HG02623 (cell line): ENCODE measurements around the gene PAQR8.

ENCODE experiments used
- ATAC-seq: cut with Tn5 transposase; IDR thresholded peaks from one replicate; pipeline ENCODE4 v1.9.1; 2021; ENCODE audit warnings: moderate library complexity; ENCODE audit not compliant: unreplicated experiment

Gene PAQR8

DNA sequence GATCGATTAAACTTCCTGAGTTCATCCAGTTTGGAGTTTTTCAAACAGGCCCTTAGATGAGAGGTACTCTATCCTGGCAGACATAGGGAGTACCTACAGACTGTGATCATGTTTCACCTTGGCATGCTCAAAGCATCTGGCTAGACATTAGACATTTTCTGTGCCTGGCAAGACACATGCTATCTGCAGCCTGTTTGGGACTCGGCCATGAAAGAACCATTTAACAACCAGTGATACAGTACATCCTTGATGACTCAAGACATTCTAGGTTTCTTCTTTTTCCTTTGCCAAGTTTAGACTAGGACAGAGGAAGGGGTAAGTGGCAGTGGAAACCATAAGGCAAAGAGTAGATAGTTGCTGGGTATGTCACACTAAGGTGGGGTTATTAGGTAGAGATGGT lies 15.4 kb upstream of the PAQR8 start:
- no peak for ATAC-seq

DNA sequence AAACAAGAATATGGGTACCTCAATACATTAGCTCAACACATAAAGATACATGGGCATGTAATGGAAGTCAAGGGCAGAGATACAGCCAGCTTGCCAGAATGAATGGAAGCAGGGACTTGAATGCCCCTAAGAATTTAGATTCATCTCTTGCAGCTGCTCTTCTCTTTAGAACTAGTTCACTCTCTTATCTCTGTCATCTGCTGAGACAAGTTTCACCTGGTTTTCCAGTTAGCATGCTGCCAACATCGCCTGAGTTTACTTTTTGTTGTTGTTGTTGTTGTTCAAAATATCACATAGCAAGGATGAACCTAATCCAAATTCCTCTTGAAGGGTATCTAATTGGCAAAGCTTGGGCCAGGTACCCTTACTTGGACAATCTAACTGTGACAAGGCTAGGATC lies 14.1 kb upstream of the PAQR8 start:
- ATAC-seq = no peak

DNA sequence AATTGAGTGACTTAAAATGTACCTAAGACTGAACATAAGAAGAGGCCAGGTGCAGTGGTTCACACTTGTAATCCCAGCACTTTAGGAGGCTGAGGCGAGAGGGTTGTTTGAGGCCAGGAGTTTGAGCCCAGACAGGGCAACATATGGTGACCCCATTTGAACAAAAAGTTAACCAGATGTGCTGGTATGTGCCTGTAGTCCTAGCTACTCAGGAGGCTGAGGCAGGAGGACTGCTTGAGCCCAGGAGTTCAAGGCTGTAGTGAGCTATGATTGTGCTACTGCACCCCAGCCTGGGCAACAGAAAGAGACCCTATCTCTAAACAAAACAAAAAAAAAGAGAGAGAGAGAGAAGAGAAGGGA lies 10.1 kb upstream of the PAQR8 start:
- ATAC-seq = no peak

DNA sequence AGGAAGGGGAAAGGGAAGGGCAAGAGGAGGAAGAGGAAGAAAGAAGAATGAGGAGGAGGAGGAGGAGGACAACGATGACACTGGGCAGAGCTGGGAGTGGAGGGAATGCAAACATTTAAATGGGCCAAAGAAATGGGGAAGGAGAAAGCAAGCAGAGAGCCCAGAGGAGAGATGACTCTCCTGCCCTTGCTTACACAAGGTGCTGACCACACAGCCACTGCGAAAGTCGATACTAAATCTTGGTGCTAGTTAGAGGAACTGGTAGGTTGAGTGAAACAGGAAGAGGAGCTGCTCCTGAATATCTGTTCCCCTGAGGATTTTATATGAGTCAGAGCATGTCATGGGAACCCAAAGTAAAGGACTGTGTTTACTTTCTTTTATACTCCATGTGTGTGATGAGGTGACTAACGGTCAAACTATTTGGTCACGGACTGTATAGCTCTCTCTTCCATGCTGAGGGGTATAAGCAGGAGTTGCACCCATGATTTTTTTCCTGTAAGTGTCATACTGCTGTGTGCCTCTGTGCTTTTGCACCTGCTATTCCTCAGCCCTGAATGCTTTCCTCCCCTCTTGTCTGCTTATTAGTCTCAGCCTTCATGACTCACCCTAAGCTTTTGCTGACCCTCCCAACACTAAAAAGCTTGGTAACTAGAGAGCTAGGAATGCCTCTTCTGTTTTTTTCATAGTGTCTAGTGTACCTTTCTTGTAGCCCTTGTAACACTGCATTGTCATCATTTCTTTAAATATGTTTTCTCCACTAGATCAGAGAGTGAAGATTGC lies 9.5 kb upstream of the PAQR8 start:
- peak; percentile 89 for ATAC-seq

DNA sequence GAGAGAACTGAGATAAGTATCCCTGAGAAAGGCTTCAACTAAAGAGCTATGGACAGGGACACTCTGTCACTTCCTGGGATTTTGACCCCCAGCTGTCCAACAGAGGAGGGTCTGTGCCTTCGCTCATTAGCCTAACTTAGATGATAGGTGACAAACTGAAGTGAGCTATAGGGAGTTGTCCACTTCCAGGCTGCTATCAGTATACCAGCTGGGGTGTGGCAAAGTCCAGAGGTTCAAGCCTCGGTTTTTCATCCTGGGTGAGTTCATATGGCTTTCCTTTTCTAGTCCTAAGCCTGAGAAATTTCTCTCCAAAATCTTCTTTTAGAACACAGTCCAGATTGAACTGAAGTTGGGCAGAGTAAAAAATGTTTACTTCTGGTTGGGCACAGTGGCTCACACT lies 5.9 kb upstream of the PAQR8 start:
- no peak for ATAC-seq

DNA sequence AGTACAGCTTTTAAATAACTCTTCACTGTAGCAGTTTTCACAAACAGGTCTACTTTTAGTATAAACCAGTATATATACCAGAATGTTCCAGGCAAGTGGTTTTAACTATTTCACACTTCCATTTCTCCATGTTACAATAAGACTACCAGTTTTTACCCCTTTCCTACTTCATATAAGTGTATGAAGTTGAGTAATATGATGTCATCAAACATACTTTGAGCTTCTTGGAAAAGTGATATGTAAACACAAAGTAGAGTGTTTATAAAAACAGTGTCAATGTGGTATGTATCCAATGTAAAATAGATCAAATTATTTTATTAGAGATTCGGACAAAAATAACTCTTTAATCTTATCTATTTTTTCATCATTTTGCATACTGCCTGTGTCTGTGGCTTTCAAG lies 2.5 kb upstream of the PAQR8 start:
- ATAC-seq = no peak

DNA sequence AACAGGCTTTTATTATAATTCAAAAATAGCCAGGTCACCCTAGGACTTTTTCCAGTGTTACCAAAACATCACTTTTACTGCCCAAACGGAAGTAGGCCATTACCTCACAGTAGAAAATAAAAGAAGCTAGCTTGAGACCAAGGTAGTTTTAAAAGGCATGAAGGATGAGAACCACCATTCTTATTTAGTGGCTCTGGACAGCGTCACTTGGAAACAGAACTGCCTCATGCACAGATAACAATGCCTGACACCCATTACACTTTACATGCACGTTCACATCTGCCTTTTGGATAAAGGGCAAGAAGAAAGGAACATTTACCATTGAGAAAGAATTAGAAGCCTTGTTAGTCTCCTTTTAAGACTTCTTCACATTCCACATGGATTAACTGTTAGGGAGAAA lies 1.9 kb upstream of the PAQR8 start:
- no peak for ATAC-seq

DNA sequence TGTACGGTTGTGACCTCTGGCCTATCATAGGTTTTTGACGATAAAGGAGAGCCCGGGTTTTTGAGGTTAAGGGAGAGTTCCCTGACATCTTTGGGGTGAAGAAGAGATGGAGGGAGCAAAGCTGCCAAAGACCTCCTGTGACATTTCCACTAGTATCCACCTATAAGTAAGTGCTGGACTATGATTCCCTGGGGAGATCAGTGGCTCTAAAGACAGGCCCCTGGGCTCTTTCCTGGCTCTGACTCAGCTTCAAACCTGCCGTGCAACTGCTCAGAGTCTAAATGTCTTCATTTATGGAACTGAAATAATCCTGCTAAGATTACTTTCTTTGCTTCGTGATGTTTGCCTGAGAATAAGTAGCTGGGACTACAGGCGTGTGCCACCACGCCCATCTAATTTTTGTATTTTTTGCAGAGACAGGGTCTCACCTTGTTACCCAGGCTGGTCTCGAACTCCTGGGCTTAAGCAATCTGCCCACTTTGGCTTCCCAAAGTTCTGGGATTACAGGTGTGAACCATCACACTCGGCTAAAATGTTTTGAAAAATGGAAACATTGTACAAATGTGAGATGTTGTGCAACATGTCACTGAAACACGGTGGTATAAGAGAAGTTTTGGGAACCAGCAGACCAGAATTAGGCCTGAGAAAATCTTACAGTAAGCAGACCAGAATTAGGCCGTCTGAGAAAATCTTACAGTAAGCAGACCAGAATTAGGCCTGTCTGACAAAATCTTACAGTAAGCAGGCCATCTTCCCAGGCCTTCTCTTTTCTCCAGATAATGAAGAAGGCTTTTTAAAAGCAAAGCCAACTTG lies 1.1 kb upstream of the PAQR8 start:
- ATAC-seq = no peak

DNA sequence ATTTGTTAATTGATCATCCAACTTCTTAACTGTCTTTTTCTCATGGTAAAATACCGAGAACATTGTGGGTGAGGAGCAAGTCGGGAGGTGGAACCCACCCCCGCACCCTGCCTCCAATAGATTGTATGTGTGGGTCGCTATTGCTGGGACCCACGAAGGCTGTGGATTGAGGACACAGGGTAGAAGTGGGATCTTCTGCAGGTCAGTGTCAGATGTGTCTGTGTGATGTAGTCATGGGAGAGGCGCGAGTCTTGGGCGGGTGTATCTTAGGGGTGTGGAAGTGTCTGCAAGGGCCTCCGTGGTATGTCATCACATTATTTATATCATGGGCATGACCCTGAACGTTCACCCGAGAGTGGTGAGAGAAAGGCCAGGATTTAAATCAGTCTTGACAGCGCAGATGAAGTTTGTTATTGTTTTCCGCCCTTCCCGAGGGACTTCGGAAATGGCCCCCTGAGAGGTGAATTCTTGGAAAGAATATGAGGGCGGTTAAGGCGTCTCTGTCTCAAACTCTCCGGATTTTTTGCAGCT lies 472 bp upstream of the PAQR8 start:
- no peak for ATAC-seq

DNA sequence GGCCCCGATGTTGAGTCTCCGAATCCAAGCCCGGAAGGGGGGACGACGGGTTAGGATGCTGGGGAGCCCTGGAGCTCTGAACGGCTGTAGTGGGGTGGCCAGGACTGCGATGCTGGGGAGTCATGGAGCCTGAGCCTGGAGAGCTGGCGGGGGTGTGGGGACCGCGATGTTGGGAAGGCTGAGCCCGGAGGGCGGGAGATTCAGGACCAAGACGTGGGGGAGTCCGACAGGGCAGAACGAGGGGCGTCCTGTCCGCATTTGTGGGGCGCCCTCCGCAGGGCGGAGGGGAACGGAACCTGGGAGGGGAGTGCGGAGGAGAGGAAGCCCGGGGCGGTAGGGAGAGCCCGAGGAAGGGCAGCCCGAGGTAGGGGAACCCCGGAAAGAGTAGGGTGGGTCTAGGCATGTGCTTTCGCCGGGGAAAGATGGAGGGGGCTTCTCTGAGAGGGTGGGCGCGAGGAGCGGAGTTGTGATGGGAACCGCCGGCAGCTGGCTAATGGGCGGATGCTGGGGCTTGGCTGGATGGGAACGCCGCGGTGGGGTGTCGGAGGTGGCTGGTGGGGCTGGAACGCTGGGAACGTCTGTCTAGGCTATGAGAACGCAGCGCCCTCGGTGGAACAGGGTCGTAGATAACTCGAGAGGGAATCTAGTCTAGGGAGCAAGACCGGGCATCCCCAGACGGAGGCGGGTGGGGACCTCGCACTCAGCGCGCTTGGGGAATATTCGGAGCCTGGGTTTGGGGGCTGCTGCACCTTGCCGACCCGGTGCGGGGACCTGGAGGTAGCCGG lies 684 bp downstream of the PAQR8 start:
- peak; percentile 37 for ATAC-seq

DNA sequence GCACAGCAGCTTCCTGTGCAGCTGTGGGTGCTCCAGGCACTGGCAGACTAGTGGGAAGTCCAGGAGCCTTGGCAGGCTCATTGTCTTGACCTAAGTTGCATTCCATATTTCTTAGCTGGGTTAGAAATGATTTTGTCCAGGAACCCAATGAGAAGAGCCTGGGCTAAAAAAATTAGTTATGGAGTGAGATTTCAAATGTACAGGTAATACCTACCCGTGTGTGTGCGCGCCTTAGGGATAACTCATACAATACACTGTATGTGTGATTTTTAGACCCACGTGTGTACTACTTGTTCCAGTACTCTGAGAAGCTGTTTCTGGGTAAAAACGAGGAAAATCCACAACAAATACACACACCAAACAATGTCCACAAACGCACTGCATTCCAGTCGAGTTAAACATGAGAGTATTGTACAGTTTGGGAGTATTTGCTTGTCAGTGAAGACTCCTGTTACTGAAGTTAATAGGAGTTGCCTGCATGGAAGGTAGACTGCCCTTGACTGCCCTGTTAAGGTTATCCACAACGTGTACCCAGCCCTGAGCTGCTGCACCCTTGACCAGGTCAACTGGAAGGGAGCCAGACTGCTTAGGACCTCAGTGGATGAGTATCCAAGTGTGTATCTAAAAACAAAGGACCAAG lies 1.4 kb downstream of the PAQR8 start:
- ATAC-seq = no peak

DNA sequence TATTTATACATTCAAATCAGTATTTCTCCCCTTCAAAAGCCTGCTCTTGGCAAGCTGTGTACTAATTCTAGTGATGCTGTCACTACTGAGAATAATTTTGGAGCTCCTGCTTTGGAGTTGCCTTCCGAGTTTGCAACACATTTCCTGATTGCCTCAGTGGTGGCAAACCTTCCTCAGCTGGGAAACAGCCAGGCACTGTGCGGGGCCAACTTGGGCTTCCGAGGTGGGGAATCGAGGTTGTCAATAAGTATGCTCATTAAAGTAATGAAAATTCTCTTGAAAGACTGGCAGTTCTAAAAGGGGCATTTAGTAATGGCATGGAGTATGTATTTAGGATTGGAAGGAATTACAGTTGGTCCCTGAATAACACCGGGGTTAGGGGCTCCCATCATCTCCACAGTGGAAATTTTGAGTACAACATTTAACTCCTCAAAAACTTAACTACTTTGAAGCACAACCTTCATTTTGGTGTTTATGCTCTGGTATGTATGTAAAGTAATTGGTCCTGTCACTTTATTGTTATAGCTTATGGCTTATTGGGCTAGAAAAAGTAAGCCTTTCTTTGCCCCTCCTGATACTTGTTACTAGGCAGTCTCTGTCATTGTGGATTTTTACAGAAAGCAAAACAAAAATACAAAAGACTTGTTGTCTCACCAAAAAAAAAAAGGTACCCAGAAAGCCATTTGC lies 2.7 kb downstream of the PAQR8 start:
- no peak for ATAC-seq

DNA sequence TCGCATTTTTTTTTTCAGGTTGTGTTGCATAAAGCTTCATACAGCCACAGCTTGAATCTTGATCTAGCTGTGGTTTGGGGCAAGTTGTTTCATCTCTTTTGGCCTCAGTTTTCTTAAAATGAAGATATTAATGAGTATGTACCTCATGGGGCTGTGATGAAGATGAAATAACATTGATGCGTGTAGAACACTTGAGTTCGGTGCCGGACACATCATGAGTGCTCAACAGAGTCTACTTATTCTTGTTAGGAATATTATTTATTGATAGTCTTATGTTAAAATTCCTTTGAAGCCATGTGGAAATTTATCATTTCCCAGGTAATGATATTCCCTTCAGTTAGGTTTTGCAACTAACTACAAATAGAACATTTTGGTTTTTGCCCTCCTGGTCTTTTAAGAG lies 3.4 kb downstream of the PAQR8 start:
- ATAC-seq = no peak

DNA sequence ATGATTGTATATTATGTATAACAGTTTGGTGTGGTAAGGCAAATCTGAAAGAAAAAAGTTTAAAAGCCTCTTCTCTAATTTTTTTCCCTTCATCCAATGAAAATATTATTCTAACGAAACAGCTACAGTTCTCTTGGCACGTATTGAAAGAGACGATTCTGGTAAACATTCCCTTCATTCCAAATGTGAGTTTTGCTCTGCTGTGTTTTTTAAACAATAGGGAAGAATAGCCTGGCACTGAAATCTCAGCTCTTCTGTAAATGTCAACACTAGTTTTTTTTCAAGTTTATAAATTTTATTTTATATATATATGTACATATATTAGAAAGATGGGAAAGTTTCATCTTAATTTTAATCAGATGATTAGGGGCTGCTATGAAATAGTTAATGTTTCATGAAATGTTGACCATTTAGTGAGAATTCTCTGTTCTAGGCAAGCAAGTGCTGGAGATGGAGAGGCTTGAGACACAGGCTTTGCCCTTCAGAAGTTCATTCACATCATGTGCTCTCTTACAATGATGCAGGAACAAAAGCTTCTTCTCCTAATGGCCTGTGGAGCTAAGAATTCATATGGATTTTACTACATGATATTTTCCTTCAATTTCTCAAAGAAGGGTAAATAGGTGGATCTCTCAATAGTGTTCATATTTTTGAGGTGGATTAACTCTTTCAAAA lies 4.1 kb downstream of the PAQR8 start:
- no peak for ATAC-seq

DNA sequence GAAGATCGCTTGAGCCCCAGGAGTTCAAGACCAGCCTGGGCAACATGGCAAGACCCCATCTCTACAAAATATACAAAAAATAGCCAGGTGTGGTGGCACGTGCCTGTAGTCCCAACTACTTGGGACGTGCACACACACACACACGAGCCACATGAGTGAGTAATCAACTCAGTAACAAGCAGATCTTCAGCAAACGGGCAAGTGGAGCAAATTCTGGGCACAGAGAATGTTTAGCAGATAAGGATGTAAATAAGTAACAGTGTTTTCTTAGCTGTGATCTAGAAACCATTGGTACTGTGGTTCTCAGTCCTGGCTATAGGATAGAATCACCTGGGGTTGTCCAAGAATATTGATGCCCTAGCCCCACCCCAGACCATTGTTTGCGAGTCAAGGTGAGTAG lies 6.1 kb downstream of the PAQR8 start:
- ATAC-seq = no peak

DNA sequence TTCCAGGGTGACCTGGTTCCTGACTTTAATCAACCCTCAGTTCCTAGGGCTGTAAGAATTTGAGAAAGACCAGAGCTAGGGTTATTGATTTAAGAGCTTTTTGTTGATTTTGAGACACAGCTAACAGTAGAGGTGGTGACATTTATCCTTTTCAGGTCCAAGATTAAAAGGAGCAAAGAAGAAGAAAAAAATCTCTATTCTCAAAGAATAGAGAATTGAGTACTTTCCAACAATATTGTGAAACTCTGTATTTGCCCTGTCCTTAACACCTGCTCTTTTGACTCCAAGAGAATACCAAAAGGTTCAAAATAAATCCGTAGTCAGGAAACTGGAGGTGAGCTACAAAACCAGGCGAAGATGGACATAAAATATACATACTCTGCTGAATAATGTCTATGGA lies 7.3 kb downstream of the PAQR8 start:
- ATAC-seq = no peak

DNA sequence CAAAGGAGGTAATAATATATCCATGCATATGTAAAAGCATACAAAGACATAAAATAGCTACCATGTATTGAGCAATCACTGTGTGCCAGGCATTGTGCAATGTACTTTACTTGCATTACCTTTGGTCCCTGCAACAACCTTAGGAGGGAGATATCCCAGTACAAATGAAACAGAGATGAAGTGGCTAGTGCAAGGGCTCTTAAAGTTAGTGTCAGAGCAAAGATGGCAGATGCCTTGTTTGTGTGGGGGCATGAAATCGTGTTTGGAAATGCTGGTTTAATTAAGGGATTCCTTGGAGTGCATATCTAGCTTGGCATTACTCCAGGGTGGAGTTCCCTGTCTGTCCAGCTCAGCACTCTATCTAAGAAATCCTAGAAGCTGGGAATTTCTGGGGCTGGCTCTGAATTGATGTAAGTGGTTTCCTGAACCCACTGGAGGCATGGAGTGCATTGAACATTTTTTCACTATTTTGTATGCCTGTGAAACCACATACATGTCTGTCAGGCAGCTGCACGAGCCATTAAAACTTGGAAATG lies 9.8 kb downstream of the PAQR8 start:
- no peak for ATAC-seq

DNA sequence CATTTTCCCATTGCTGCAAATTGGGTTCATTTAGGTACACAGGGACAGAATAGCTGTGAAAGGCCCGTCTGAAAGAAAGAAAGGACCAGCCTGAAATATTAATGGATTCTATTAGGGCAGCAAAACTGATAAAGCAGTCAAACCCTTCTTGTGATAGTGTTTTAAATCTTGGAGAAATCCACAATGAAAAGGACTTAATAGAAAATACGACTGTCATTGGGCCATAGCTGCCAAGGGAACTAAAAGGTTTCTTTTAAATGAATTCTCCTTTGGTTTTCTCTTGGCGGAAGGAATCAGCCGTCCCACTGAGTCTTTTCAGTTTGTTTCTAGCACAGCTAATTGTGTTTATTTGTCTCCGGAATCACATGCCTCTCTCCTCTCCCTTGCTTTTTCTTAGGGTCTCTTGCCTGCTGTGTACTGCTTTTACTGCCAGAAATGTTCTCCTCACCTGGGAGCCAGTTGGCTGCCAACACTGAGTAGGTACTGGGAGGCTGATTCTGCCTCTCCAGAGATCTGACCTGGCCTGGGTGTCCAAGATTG lies 11.3 kb downstream of the PAQR8 start:
- no peak for ATAC-seq

DNA sequence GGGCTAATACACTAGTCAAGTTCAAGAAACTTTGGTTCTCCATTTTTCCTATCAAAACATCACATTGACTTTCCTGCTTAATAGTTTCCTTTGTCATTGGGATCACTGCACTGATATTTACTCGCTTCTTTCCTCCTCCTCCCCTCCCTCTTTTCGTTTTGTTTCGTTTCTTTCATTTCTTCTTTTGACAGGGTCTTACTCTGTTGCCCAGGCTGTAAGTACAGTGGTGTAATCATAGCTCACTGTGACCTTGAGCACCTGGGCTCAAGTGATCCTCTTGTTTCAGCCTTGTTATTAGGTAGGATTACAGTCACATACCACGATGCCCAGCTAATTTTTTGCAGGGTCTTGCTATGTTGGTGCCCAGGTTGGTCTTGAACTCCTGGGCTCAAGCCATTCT lies 12.3 kb downstream of the PAQR8 start:
- ATAC-seq = no peak
